Omental fat pad (tissue), 4 donors: ENCODE results near the gene DDX49. TPM values are rescaled to one million over a fixed set of nuclear protein-coding genes. Genes with fewer than 3 reads are reported as not detected.
A peak's percentile ranks its signal among the peaks of the same experiment; 100 is the strongest.

Source experiments
- ATAC-seq: fragments of 150-250 bp; one replicate; pipeline ENCODE4 v1.9.1; 2016; ENCODE audit warnings: mild to moderate bottlenecking, moderate library complexity; ENCODE audit not compliant: low FRiP score
- DNase-seq: peaks from one replicate; pipeline ENCODE4 v3.0.0-alpha.2; 2019; ENCODE audit warnings: low spot score
- CTCF ChIP-seq, 3 donors: fragments of 450-650 bp; IDR thresholded peaks; one replicate each; pipeline ENCODE4 v1.5.1; 2016 to 2017; ENCODE audit warnings: antibody characterized with exemption in 3 of 3, mild to moderate bottlenecking in 3 of 3, moderate library complexity in 2 of 3
- total RNA-seq, 4 donors: library from RNA; depleted of rRNA; stranded (reverse); fragments of >200 nt; gene quantifications; one replicate each; pipeline ENCODE4 v1.1.0, GENCODE V29; 2016

The DDX49 gene
- total RNA-seq, 4 donors from 2014 or later: 29.8 to 73.9 (median 36.6) TPM

- no peak for ATAC-seq
- TF ChIP-seq CTCF (IDR thresholded peaks at IDR 0.05): no peak
- DNase-seq: no peak
These were observed 12.7 kb upstream of the DDX49 start for GRCh38 chr19:18906605-18907519.

GRCh38 chr19:18908917-18909619 lies 10.4 kb upstream of the DDX49 start:
- no peak for DNase-seq
- ATAC-seq: no peak
- TF ChIP-seq CTCF (IDR thresholded peaks at IDR 0.05): no peak

- DNase-seq (no peak), ATAC-seq (no peak)
- TF ChIP-seq CTCF (IDR thresholded peaks at IDR 0.05): no peak
These were observed 9.5 kb upstream of the DDX49 start for GRCh38 chr19:18910010-18910409.

GRCh38 chr19:18910801-18911436 lies 8.6 kb upstream of the DDX49 start:
- DNase-seq (no peak), ATAC-seq (no peak)
- no peak for TF ChIP-seq CTCF (IDR thresholded peaks at IDR 0.05)

- ATAC-seq (peak; percentile 17), DNase-seq (no peak)
- no peak for TF ChIP-seq CTCF (IDR thresholded peaks at IDR 0.05)
These were observed 6.6 kb upstream of the DDX49 start for GRCh38 chr19:18912933-18913332.

- no peak for TF ChIP-seq CTCF (IDR thresholded peaks at IDR 0.05)
- DNase-seq (no peak), ATAC-seq (no peak)
These were observed 6.0 kb upstream of the DDX49 start for GRCh38 chr19:18913466-18913865.
